GM06990 (cell line): Measurements from ENCODE around the gene MMP3.

Source experiments
- DNase-seq: peaks from one replicate; pipeline ENCODE4 v3.0.0-alpha.2; 2011; ENCODE audit not compliant: insufficient read length; ENCODE audit errors: extremely low read depth
- H3K27me3 ChIP-seq: replicated peaks from 2 replicates; pipeline ENCODE4 v1.6.0; 2011; ENCODE audit warnings: low read length; ENCODE audit not compliant: control insufficient read depth, insufficient read depth
- H3K36me3 ChIP-seq: 2 replicates; pipeline ENCODE4 v1.5.1; 2011; ENCODE audit warnings: low read length; ENCODE audit not compliant: control insufficient read depth, insufficient read depth
- H3K4me3 ChIP-seq: replicated peaks from 2 replicates; pipeline ENCODE4 v1.5.1; 2011; ENCODE audit warnings: low read depth, mild to moderate bottlenecking, control low read depth, low read length
- CTCF ChIP-seq: IDR thresholded peaks from 2 replicates; pipeline ENCODE4 v1.5.1; 2011; ENCODE audit warnings: low read length, control low read depth, mild to moderate bottlenecking, inconsistent platforms; ENCODE audit not compliant: insufficient read depth, poor library complexity, severe bottlenecking

The MMP3 gene

GRCh38 chr11:102840018-102840417 lies 3.4 kb downstream of the MMP3 start:
- no peak overlapping the region for H3K4me3 ChIP-seq
- H3K27me3 ChIP-seq, result 0 out of 2 replicates have a peak, but pooled peaks cover 1% of the 10 kb centered on the region
- no peak for TF ChIP-seq CTCF
- DNase-seq, result no peak
- no peaks in the 10 kb centered on the region for H3K36me3 ChIP-seq

- Histone ChIP-seq H3K27me3 (0 out of 2 replicates have a peak, but pooled peaks cover 1% of the 10 kb centered on the region), H3K4me3 (no peak overlapping the region)
- TF ChIP-seq CTCF, result no peak
Observed at GRCh38 chr11:102837646-102838045, 5.8 kb downstream of the MMP3 start.

GRCh38 chr11:102837156-102837555 lies 6.3 kb downstream of the MMP3 start:
- Histone ChIP-seq H3K4me3 (no peak overlapping the region), H3K36me3 (no peaks in the 10 kb centered on the region), H3K27me3 (0 out of 2 replicates have a peak, but pooled peaks cover 1% of the 10 kb centered on the region)
- DNase-seq, result no peak
- TF ChIP-seq CTCF, result no peak

More at GRCh38 chr11:102837646-102838045, 5.8 kb downstream of the MMP3 start:
- H3K36me3 ChIP-seq, result no peaks in the 10 kb centered on the region
- DNase-seq, result no peak

- H3K4me3 ChIP-seq, result no peak overlapping the region
- no peaks in the 10 kb centered on the region for H3K36me3 ChIP-seq
- no peak for TF ChIP-seq CTCF
- 0 out of 2 replicates have a peak, but pooled peaks cover 1% of the 10 kb centered on the region for H3K27me3 ChIP-seq
- DNase-seq, result no peak
Observed at GRCh38 chr11:102836290-102836875, 7.0 kb downstream of the MMP3 start.

GRCh38 chr11:102833731-102834130 lies 9.7 kb downstream of the MMP3 start:
- no peak for TF ChIP-seq CTCF
- no peak overlapping the region for H3K4me3 ChIP-seq
- no peaks in the 10 kb centered on the region for H3K36me3 ChIP-seq
- H3K27me3 ChIP-seq, result 0 out of 2 replicates have a peak, but pooled peaks cover 1% of the 10 kb centered on the region
- DNase-seq, result no peak
